ENCODE measurements around the gene CARMIL3. TPM values are rescaled to one million over a fixed set of nuclear protein-coding genes. Genes with fewer than 3 reads are reported as not detected.
"Not testable (repeated sequence)": the region's sequence is repeated elsewhere in the genome, so short reads cannot be mapped to it uniquely, and the experiment has no call there.

Gene CARMIL3
- total RNA-seq, 6 experiments from 2014 or later: 0.18 to 1.9 (median 0.29) TPM

DNA sequence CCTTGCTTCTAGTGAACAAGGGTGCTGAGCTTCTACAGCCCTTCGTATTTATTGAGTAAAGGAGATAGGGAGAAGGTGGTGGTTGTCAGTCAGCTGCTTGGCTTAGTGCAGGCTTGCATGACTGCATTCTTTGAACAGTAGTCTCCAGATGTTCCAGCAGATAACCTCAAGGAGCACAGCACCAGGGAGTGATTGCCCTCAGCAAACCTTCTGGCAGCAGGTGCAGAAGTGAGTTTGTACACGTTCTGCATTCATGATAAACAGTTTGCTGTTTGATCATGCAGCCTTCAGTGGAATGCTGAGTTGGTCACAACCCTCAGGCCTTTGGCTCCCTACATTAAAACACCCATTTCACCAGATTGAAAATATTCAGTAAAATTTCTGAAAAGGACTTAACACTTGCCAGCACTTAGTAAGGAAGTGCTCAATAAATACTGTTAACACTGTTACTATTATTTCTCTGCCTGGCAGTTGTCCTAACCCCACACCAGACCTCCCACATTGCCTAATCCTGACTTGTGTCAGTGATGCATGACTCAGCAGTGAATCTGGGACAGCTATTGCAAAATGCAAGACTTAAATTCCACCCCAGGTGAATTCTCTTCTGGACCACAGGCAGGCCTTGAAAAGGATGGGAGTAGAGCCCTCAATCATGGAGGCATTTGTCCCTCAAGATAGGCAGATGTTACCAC, 18.9 kb upstream of the CARMIL3 start:
- TF ChIP-seq, protein P1, sequence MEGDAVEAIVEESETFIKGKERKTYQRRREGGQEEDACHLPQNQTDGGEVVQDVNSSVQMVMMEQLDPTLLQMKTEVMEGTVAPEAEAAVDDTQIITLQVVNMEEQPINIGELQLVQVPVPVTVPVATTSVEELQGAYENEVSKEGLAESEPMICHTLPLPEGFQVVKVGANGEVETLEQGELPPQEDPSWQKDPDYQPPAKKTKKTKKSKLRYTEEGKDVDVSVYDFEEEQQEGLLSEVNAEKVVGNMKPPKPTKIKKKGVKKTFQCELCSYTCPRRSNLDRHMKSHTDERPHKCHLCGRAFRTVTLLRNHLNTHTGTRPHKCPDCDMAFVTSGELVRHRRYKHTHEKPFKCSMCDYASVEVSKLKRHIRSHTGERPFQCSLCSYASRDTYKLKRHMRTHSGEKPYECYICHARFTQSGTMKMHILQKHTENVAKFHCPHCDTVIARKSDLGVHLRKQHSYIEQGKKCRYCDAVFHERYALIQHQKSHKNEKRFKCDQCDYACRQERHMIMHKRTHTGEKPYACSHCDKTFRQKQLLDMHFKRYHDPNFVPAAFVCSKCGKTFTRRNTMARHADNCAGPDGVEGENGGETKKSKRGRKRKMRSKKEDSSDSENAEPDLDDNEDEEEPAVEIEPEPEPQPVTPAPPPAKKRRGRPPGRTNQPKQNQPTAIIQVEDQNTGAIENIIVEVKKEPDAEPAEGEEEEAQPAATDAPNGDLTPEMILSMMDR (IDR thresholded peaks at IDR 0.05): no peak
- TF ChIP-seq POLR2A (IDR thresholded peaks at IDR 0.05): no peak
- WGBS (ENCODE audit: insufficient coverage, low coverage, low lambda C conversion rate, missing lambda C conversion rate): 20% methylated on average over 1 of the region's 2 CpGs
- intact Hi-C loops (cut with DNase I): no loop called here
- peak in 1 of 3 donors; percentile 75 for DNase-seq
- Histone ChIP-seq H3K4me1 (peaks cover 0 to 26% (median 4%) of the 10 kb centered on the region in 4 donors), H3K9me3 (no peaks in the 10 kb centered on the region), H3K27me3 (no peaks in the 10 kb centered on the region), H3K36me3 (no peaks in the 10 kb centered on the region), H3K4me3 (no peak overlapping the region), H3K27ac (peak overlapping the region in 2 of 3 donors; percentile 2 to 7)
- ATAC-seq: peak; percentile 47 to 64 (median 61)

DNA sequence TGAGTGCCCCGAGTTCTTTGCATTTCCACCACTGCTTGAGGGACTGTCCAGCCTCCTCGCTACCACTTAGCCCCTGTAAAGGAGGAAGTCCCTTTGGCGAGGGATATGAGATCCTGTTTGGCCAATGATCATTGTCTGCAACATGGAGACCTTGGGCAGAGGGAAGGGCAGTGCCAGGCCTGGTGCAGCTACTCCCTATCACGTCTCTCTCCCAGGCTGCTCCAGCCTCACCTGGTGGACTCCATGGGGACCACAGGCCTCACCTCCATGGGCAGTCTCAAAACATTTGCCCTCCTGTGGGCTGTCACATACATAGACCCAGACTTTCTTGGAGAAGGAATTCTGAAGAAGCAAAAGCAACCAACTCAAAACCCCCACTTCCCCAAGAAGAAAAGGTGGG, 16.0 kb upstream of the CARMIL3 start:
- DNase-seq; H3K27me3 ChIP-seq; intact Hi-C loops (cut with DNase I); H3K36me3 ChIP-seq; H3K9me3 ChIP-seq: not testable (repeated sequence)
- Histone ChIP-seq H3K4me1 (peaks cover 0 to 26% (median 4%) of the 10 kb centered on the region in 4 donors), H3K4me3 (peak overlapping the region; percentile 59 to 73 (median 60)), H3K27ac (peak overlapping the region; percentile 70 to 84 (median 83))
- peak; percentile 3 to 18 (median 6) for ATAC-seq
- WGBS (ENCODE audit: insufficient coverage, low coverage, low lambda C conversion rate, missing lambda C conversion rate): no CpG with 5 or more reads among the region's 4 CpGs

DNA sequence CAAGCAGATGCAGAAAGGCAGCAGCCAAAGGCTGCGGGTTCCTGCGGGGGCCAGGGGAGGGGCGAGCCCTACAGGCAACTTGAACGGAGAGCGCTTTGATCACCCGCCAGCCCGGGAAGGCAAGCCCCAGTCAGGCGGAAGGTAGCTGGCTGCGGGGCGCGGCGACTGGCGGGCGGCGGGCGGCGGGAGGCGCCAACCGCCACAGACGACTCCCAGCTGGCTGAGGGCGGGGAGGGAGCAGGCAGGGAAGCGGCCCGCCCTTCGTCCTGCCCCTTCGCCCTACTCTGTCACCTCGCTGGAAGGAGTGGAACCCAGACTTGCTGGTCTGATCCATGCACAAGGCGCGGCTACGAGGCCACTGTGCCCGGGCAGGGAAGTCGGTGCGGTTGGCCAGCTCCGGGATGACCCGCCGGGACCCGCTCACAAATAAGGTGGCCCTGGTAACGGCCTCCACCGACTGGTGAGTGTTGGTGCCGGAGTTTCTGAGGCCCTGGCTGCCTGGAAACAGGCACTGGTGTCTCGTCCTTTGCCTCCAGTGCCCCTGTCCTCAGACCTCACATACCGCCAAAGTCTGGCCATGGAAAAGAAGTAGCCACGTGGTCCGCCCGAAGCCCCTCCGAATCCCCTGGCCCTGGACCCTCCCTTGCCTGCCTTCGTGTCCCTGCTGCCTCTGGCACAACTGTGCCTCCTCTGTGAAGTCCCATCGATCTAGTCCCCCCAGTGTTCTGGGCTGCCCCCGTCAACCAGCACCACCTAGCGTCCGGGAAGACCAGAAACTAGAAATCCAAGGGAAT, 15.4 kb upstream of the CARMIL3 start:
- peaks cover 0 to 26% (median 4%) of the 10 kb centered on the region in 4 donors for H3K4me1 ChIP-seq
- no peaks in the 10 kb centered on the region for H3K36me3 ChIP-seq
- H3K4me3 ChIP-seq: peak overlapping the region; percentile 59 to 73 (median 60)
- no peaks in the 10 kb centered on the region for H3K27me3 ChIP-seq
- TF ChIP-seq POLR2A (IDR thresholded peaks at IDR 0.05): peak; percentile 53
- TF ChIP-seq, protein P1 (IDR thresholded peaks at IDR 0.05): peak; percentile 58 to 75 (median 74)
- 0% methylated on average over 12 of the region's 50 CpGs for WGBS (ENCODE audit: insufficient coverage, low coverage, low lambda C conversion rate, missing lambda C conversion rate)
- DNase-seq: peak; percentile 84 to 92 (median 90)
- intact Hi-C loops (cut with DNase I): no loop called here
- no peaks in the 10 kb centered on the region for H3K9me3 ChIP-seq
- H3K27ac ChIP-seq: peak overlapping the region; percentile 70 to 84 (median 83)
- peak; percentile 91 to 97 (median 93) for ATAC-seq

DNA sequence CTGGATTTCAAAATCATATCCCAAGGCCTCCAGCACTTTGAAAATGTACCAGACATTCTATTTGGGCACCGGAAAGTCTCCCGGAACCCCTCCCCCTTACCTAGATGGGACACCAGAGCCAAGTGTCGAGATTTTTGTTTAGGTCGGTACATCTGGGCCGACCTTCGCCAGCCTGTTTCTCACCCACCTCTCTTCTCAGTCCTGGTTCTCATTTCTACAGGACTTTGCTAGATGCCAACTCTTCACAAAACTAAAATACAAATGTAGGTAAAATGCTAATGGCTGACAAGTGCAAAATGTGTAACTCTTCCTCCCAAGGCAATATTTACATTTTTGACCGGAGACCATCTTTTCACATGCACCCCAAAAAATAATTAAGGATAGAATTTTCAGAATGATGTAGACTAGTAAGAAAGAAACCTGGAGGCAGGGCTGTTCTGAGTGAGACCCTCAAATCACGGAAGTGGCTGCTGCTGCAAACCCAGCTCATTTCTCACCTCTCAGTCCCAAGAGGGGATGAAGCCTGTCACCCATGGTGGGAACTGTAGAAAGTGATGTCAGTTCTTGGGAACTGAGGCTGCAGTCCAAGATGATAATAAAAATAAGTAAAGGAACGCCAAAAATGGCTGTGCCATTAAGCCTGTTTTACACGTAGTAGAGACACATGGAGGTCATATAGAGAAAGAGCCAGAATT, 14.7 kb upstream of the CARMIL3 start:
- WGBS (ENCODE audit: insufficient coverage, low coverage, low lambda C conversion rate, missing lambda C conversion rate): 29% methylated on average over 10 of the region's 10 CpGs

DNA sequence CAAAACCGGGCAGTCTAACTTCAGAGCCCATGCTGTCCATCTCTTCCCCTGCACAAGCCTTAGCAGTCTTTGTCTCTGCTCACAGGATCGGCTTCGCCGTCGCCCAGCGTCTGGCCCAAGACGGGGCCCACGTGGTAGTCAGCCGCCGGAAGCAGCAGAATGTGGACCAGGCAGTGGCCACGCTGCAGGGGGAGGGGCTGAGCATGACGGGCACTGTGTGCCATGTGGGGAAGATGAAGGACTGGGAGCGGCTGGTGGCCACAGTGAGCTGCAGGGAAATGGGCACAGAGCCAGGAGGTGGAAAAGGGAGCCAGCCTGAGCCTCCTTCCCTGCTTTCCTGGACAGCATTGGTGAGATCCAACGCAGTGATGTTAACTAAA, 14.2 kb upstream of the CARMIL3 start:
- TF ChIP-seq, protein P1 (IDR thresholded peaks at IDR 0.05): no peak
- TF ChIP-seq POLR2A (IDR thresholded peaks at IDR 0.05): no peak
- intact Hi-C loops (cut with DNase I): no loop called here
- ATAC-seq (no peak), DNase-seq (peak in 1 of 3 donors; percentile 55)
- H3K4me1 ChIP-seq: peaks cover 0 to 21% (median 4%) of the 10 kb centered on the region in 4 donors
- H3K27me3 ChIP-seq: no peaks in the 10 kb centered on the region
- WGBS (ENCODE audit: insufficient coverage, low coverage, low lambda C conversion rate, missing lambda C conversion rate): 43% methylated on average over 1 of the region's 14 CpGs
- no peak overlapping the region for H3K27ac ChIP-seq
- H3K36me3 ChIP-seq: no peaks in the 10 kb centered on the region
- no peak overlapping the region for H3K4me3 ChIP-seq
- H3K9me3 ChIP-seq: no peaks in the 10 kb centered on the region

More for the DNA sequence above, 14.7 kb upstream of the CARMIL3 start:
- DNase-seq; H3K27me3 ChIP-seq; ATAC-seq; H3K9me3 ChIP-seq; H3K36me3 ChIP-seq; intact Hi-C loops (cut with DNase I): not testable (repeated sequence)
- Histone ChIP-seq H3K27ac (peak overlapping the region; percentile 70 to 84 (median 83)), H3K4me3 (peak overlapping the region; percentile 59 to 73 (median 60)), H3K4me1 (peaks cover 0 to 26% (median 4%) of the 10 kb centered on the region in 4 donors)

Data from right lobe of liver (tissue), 6 donors.